GM12878 (cell line): ENCODE results near the gene HSD17B12. TPM values are rescaled to one million over a fixed set of nuclear protein-coding genes. Genes with fewer than 3 reads are reported as not detected.

Experiments used
- CBX3 ChIP-seq: fragments of 200-600 bp; sonication (generic); IDR thresholded peaks from 2 replicates; pipeline ENCODE4 v1.6.1; 2016; ENCODE audit warnings: low read depth, borderline replicate concordance
- EED ChIP-seq: sonication (generic); IDR thresholded peaks from 2 replicates; pipeline ENCODE4 v1.6.1; 2016; ENCODE audit warnings: antibody characterized with exemption, low read depth
- ESRRA ChIP-seq: IDR thresholded peaks from 2 replicates; pipeline ENCODE4 v1.6.1; 2012; ENCODE audit warnings: mild to moderate bottlenecking, low read length, improper control_type of control experiment
- FOXK2 ChIP-seq: fragments of 450-650 bp; IDR thresholded peaks from 2 replicates; pipeline ENCODE4 v1.6.1; 2017; ENCODE audit warnings: mild to moderate bottlenecking, moderate library complexity
- GATAD2B ChIP-seq: fragments of 450-650 bp; conservative IDR thresholded peaks from 2 replicates; pipeline ENCODE4 v1.6.1; 2017; ENCODE audit warnings: low read depth, mild to moderate bottlenecking, moderate library complexity
- JUNB ChIP-seq: IDR thresholded peaks from 2 replicates; pipeline ENCODE4 v1.6.1; 2016; ENCODE audit warnings: antibody characterized with exemption, mild to moderate bottlenecking
- KAT2A ChIP-seq: conservative IDR thresholded peaks from 2 replicates; pipeline ENCODE4 v1.6.1; 2011; ENCODE audit warnings: low read depth, low read length; ENCODE audit not compliant: control insufficient read depth
- NFYB ChIP-seq: IDR thresholded peaks from 2 replicates; pipeline ENCODE4 v1.6.1; 2011; ENCODE audit warnings: low read depth, mild to moderate bottlenecking, low read length, improper control_type of control experiment, moderate library complexity; ENCODE audit not compliant: insufficient read depth
- NR2F1 ChIP-seq: fragments of 450-650 bp; conservative IDR thresholded peaks from 2 replicates; pipeline ENCODE4 v1.6.1; 2017; ENCODE audit warnings: mild to moderate bottlenecking
- PML ChIP-seq: IDR thresholded peaks from 2 replicates; pipeline ENCODE4 v1.6.1; 2012; ENCODE audit warnings: low read length, inconsistent platforms
- RAD21 ChIP-seq: IDR thresholded peaks from 2 replicates; pipeline ENCODE4 v1.6.1; 2011; ENCODE audit warnings: mild to moderate bottlenecking, low read depth, low read length, moderate library complexity; ENCODE audit not compliant: insufficient read depth
- RAD51 ChIP-seq: fragments of 450-650 bp; IDR thresholded peaks from 2 replicates; pipeline ENCODE4 v1.6.1; 2016; ENCODE audit warnings: moderate library complexity, mild to moderate bottlenecking, inconsistent platforms
- SIX5 ChIP-seq: IDR thresholded peaks from 2 replicates; pipeline ENCODE4 v1.6.1; 2011; ENCODE audit warnings: mild to moderate bottlenecking, low read depth, low read length, moderate library complexity; ENCODE audit not compliant: severe bottlenecking
- SUPT20H ChIP-seq: IDR thresholded peaks from 2 replicates; pipeline ENCODE4 v1.6.1; 2011; ENCODE audit warnings: low read depth, mild to moderate bottlenecking, low read length, moderate library complexity, borderline replicate concordance; ENCODE audit not compliant: control insufficient read depth
- polyA plus RNA-seq, 11 experiments: library from polyadenylated mRNA; depleted of rRNA in 4 of 11; unstranded in 6 of 11; stranded (reverse) in 5 of 11; fragments of >200 nt; fragmentation: Nextera tagmentation in 4 of 11; fragmentation: Illumina TruSeq in 1 of 11; extraction: Ambion mirVana in 4 of 11; extraction: Trizol in 1 of 11; gene quantifications; 1 replicate in 1 of 11; 2 replicates in 10 of 11; pipeline versions ENCODE4 v1.2.1 to v1.2.3, GENCODE V29; 2011 to 2016; ENCODE audit warnings: inconsistent platforms in 2 of 11, missing spikeins in 2 of 11, low read depth in 1 of 11
- total RNA-seq, 4 experiments: library from RNA; depleted of rRNA in 3 of 4; stranded (reverse); fragments of >200 nt in 3 of 4; fragmentation: Illumina TruSeq in 1 of 4; extraction: Trizol in 1 of 4; gene quantifications; 2 replicates each; pipeline versions ENCODE4 v1.2.1 to v1.2.3, GENCODE V29; 2013 to 2021
- TF ChIP-seq, protein P1 (sequence below): IDR thresholded peaks from 2 replicates; pipeline ENCODE4 v1.6.1; 2012; ENCODE audit warnings: low read depth, low read length, improper control_type of control experiment
- TF ChIP-seq, protein P2 (sequence below): fragments of 450-650 bp; IDR thresholded peaks from 2 replicates; pipeline ENCODE4 v1.6.1; 2014; ENCODE audit warnings: mild to moderate bottlenecking
- TF ChIP-seq, protein P3 (sequence below): fragments of 450-650 bp; IDR thresholded peaks from 2 replicates; pipeline ENCODE4 v1.6.1; 2017; ENCODE audit warnings: mild to moderate bottlenecking
- TF ChIP-seq, protein P4 (sequence below): fragments of 450-650 bp; IDR thresholded peaks from 2 replicates; pipeline ENCODE4 v1.6.1; 2016; ENCODE audit warnings: mild to moderate bottlenecking
- TF ChIP-seq, protein P5 (sequence below): IDR thresholded peaks from 2 replicates; pipeline ENCODE4 v1.6.1; 2011; ENCODE audit warnings: mild to moderate bottlenecking, low read depth, low read length, moderate library complexity; ENCODE audit not compliant: insufficient replicate concordance
- TF ChIP-seq, protein P6 (sequence below): IDR thresholded peaks from 2 replicates; pipeline ENCODE4 v1.6.1; 2011; ENCODE audit warnings: borderline replicate concordance, low read depth, mild to moderate bottlenecking, moderate library complexity, mixed read lengths, low read length; ENCODE audit not compliant: insufficient read depth; ENCODE audit errors: extremely low read length

The HSD17B12 gene
- total and polyA plus RNA-seq, 10 of the 15 experiments (the other 5 are each of a cell fraction or from before 2014, with no cell fraction given) = 23.6 to 88.0 (median 64.7) TPM

DNA sequence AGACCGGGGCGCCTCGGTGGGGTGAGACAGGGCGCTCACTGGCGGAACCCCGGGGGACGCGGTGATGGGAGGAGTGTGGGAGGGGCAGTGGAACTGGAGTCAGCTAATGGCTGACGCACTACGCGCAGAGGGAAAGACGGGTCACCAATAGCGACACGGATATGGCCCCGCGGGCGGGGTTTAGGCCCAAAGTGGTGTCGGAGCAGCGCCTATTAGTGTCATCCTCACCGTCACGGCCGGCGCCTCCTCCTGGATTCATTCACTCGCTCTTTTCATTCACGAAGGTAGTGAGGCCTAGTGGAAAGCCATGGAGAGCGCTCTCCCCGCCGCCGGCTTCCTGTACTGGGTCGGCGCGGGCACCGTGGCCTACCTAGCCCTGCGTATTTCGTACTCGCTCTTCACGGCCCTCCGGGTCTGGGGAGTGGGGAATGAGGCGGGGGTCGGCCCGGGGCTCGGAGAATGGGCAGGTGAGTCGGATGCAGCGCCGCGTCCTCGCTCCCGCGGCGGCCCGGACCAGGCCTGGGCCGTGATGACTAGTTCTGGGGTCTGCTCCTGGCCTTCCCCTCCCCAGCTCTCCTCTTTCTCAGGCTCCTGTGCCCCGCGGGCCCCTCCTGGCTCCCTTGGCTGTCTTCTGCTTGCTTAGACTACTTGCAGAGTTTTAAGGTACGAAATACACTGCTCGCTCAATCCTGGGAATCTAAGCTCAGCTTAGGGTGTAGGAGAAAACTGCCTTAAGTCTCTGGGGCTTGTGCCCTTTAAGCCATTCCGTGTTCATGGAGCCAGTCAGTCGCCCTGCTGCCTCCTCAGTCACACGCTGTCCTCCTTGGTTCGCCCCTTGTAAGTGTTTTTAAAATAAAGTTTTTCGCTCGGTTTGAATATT is at the start of gene HSD17B12 (continued):
- TF ChIP-seq, protein P1, sequence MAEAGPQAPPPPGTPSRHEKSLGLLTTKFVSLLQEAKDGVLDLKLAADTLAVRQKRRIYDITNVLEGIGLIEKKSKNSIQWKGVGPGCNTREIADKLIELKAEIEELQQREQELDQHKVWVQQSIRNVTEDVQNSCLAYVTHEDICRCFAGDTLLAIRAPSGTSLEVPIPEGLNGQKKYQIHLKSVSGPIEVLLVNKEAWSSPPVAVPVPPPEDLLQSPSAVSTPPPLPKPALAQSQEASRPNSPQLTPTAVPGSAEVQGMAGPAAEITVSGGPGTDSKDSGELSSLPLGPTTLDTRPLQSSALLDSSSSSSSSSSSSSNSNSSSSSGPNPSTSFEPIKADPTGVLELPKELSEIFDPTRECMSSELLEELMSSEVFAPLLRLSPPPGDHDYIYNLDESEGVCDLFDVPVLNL = peak; percentile 11; the same call in 1 of the 2 replicates
- no peak; the same call in 1 of the 2 replicates for TF ChIP-seq PML
- TF ChIP-seq, protein P2, sequence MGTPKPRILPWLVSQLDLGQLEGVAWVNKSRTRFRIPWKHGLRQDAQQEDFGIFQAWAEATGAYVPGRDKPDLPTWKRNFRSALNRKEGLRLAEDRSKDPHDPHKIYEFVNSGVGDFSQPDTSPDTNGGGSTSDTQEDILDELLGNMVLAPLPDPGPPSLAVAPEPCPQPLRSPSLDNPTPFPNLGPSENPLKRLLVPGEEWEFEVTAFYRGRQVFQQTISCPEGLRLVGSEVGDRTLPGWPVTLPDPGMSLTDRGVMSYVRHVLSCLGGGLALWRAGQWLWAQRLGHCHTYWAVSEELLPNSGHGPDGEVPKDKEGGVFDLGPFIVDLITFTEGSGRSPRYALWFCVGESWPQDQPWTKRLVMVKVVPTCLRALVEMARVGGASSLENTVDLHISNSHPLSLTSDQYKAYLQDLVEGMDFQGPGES = peak; percentile 80
- TF ChIP-seq EED = no peak
- no peak for TF ChIP-seq ESRRA
- TF ChIP-seq KAT2A = no peak
- no peak for TF ChIP-seq SUPT20H
- TF ChIP-seq, protein P3, sequence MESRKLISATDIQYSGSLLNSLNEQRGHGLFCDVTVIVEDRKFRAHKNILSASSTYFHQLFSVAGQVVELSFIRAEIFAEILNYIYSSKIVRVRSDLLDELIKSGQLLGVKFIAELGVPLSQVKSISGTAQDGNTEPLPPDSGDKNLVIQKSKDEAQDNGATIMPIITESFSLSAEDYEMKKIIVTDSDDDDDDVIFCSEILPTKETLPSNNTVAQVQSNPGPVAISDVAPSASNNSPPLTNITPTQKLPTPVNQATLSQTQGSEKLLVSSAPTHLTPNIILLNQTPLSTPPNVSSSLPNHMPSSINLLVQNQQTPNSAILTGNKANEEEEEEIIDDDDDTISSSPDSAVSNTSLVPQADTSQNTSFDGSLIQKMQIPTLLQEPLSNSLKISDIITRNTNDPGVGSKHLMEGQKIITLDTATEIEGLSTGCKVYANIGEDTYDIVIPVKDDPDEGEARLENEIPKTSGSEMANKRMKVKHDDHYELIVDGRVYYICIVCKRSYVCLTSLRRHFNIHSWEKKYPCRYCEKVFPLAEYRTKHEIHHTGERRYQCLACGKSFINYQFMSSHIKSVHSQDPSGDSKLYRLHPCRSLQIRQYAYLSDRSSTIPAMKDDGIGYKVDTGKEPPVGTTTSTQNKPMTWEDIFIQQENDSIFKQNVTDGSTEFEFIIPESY = no peak
- TF ChIP-seq JUNB = no peak
- TF ChIP-seq SIX5 = no peak
- TF ChIP-seq, protein P4, sequence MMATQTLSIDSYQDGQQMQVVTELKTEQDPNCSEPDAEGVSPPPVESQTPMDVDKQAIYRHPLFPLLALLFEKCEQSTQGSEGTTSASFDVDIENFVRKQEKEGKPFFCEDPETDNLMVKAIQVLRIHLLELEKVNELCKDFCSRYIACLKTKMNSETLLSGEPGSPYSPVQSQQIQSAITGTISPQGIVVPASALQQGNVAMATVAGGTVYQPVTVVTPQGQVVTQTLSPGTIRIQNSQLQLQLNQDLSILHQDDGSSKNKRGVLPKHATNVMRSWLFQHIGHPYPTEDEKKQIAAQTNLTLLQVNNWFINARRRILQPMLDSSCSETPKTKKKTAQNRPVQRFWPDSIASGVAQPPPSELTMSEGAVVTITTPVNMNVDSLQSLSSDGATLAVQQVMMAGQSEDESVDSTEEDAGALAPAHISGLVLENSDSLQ = peak; percentile 94
- TF ChIP-seq NFYB = no peak
- no peak for TF ChIP-seq FOXK2
- TF ChIP-seq, protein P5, sequence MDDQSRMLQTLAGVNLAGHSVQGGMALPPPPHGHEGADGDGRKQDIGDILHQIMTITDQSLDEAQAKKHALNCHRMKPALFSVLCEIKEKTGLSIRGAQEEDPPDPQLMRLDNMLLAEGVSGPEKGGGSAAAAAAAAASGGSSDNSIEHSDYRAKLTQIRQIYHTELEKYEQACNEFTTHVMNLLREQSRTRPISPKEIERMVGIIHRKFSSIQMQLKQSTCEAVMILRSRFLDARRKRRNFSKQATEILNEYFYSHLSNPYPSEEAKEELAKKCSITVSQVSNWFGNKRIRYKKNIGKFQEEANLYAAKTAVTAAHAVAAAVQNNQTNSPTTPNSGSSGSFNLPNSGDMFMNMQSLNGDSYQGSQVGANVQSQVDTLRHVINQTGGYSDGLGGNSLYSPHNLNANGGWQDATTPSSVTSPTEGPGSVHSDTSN = peak; percentile 66
- TF ChIP-seq GATAD2B = peak; percentile 65
- TF ChIP-seq, protein P6, sequence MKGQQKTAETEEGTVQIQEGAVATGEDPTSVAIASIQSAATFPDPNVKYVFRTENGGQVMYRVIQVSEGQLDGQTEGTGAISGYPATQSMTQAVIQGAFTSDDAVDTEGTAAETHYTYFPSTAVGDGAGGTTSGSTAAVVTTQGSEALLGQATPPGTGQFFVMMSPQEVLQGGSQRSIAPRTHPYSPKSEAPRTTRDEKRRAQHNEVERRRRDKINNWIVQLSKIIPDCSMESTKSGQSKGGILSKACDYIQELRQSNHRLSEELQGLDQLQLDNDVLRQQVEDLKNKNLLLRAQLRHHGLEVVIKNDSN = no peak
- TF ChIP-seq RAD51 = no peak
- no peak for TF ChIP-seq CBX3
- no peak; the same call in 1 of the 2 replicates for TF ChIP-seq NR2F1
- no peak for TF ChIP-seq RAD21
